ENCODE measurements around the gene KRT5.

DNA sequence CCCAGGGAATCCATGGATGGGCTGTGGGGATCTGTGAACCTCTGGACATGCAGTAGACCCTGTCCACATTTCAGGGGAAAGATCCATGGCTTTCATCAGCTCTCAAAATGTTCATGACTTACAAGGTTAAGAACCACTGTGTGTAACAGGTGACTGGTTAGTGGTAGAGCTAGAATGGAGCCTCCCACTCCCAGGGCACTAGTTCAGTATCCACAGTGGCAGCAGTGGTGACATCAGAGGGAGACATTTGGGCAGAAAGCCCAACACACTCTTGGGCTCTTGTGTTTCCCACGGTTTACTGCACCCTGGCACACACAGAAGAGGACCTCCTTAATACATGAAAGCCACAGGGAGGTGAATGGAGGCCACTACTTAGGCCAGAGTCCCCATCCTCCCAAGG is 44.4 kb upstream of the KRT5 start:
- TF ChIP-seq PHB2 (IDR thresholded peaks at IDR 0.05; ENCODE audit: partially characterized antibody), result no peak
- TF ChIP-seq, protein P1, sequence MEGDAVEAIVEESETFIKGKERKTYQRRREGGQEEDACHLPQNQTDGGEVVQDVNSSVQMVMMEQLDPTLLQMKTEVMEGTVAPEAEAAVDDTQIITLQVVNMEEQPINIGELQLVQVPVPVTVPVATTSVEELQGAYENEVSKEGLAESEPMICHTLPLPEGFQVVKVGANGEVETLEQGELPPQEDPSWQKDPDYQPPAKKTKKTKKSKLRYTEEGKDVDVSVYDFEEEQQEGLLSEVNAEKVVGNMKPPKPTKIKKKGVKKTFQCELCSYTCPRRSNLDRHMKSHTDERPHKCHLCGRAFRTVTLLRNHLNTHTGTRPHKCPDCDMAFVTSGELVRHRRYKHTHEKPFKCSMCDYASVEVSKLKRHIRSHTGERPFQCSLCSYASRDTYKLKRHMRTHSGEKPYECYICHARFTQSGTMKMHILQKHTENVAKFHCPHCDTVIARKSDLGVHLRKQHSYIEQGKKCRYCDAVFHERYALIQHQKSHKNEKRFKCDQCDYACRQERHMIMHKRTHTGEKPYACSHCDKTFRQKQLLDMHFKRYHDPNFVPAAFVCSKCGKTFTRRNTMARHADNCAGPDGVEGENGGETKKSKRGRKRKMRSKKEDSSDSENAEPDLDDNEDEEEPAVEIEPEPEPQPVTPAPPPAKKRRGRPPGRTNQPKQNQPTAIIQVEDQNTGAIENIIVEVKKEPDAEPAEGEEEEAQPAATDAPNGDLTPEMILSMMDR (CRISPR knock-in tag; IDR thresholded peaks at IDR 0.05), result no peak
- TF ChIP-seq ZNF782 (CRISPR knock-in tag; IDR thresholded peaks at IDR 0.05; ENCODE audit: borderline replicate concordance), result no peak
- no peak for TF ChIP-seq ZNF121 (CRISPR knock-in tag; IDR thresholded peaks at IDR 0.05)
- no peak for TF ChIP-seq NCOA2 (CRISPR knock-in tag; IDR thresholded peaks at IDR 0.05)
- TF ChIP-seq GPBP1L1 (CRISPR knock-in tag; IDR thresholded peaks at IDR 0.05), result no peak
- no peak for TF ChIP-seq POLR2AphosphoS2 (IDR thresholded peaks at IDR 0.05; ENCODE audit: low read depth, low read length)
- TF ChIP-seq ATF7 (IDR thresholded peaks at IDR 0.05), result no peak
- TF ChIP-seq ATF7 (CRISPR knock-in tag; IDR thresholded peaks at IDR 0.05), result no peak
- TF ChIP-seq ZNF264 (CRISPR knock-in tag; IDR thresholded peaks at IDR 0.05), result no peak
- no peak for TF ChIP-seq ZFX (CRISPR knock-in tag; IDR thresholded peaks at IDR 0.05; ENCODE audit: low read depth)
- no peak for TF ChIP-seq ARNT2 (CRISPR knock-in tag; IDR thresholded peaks at IDR 0.05; ENCODE audit: low read depth)
- no peak for TF ChIP-seq BRCA1 (CRISPR knock-in tag; IDR thresholded peaks at IDR 0.05)
- TF ChIP-seq, protein P2, sequence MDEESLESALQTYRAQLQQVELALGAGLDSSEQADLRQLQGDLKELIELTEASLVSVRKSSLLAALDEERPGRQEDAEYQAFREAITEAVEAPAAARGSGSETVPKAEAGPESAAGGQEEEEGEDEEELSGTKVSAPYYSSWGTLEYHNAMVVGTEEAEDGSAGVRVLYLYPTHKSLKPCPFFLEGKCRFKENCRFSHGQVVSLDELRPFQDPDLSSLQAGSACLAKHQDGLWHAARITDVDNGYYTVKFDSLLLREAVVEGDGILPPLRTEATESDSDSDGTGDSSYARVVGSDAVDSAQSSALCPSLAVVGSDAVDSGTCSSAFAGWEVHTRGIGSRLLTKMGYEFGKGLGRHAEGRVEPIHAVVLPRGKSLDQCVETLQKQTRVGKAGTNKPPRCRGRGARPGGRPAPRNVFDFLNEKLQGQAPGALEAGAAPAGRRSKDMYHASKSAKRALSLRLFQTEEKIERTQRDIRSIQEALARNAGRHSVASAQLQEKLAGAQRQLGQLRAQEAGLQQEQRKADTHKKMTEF (CRISPR knock-in tag; IDR thresholded peaks at IDR 0.05), result no peak
- TF ChIP-seq, protein P3, sequence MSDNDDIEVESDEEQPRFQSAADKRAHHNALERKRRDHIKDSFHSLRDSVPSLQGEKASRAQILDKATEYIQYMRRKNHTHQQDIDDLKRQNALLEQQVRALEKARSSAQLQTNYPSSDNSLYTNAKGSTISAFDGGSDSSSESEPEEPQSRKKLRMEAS (IDR thresholded peaks at IDR 0.05), result no peak
